ENCODE data around the gene CD96. TPM values are rescaled to one million over a fixed set of nuclear protein-coding genes. Genes with fewer than 3 reads are reported as not detected.

The CD96 gene
- total RNA-seq, 1 experiment from 2014 or later, result not detected

DNA sequence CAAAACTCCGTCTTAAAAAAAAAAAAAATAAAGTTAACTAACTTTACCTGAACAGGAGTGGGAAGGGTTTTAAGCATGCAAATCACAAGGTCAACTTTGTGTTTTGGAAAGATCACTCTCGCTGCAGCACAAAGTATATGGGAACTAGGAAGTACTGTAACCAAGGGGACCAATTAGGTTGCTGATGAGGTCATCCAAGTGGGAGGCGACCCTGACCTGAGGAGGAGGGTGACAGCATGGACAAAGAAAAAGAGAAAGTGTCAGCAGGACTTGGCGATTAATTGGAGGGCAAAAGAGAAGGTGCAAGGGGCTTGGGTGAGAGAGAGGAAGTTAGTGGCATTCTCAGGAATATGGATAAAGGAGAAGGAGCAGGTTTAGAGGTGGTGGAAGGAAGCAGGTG lies 142.6 kb downstream of the CD96 start:
- no peak for DNase-seq (ENCODE audit: low read depth)
- in situ Hi-C loops (cut with HindIII; ENCODE audit: low pct_unique_long_range_greater_than_20kb, low sequenced_read_pairs), result no loop called here

DNA sequence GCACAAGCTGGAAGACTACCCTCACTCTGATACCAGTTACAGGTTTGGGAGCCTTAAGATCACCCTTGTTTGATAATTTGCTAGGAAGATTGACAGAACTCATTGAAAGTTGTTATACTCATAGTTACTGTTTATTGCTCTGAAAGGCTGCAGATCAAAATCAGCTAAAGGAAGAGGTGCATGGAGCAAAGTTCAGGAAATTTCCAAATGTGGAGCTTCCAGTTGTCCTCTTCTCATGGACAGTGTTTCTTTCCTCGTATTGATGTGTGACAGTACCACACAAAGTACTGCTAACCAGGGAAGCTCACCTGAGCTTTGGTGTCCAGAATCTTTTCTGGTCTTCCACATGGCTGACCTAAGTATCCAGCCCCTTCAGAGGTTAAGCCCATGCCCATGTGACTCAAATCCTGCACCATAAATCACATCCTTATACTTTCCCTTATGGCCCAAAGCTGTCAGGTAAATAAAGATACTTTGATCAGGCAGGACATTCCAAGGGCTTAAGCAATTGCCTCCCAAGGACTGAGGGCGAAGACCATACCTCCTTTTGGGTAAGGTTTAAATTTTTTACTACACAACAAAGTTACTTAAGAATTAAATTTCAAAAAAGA lies 146.3 kb downstream of the CD96 start:
- in situ Hi-C loops (cut with HindIII; ENCODE audit: low pct_unique_long_range_greater_than_20kb, low sequenced_read_pairs), result no loop called here
- DNase-seq (ENCODE audit: low read depth), result no peak

DNA sequence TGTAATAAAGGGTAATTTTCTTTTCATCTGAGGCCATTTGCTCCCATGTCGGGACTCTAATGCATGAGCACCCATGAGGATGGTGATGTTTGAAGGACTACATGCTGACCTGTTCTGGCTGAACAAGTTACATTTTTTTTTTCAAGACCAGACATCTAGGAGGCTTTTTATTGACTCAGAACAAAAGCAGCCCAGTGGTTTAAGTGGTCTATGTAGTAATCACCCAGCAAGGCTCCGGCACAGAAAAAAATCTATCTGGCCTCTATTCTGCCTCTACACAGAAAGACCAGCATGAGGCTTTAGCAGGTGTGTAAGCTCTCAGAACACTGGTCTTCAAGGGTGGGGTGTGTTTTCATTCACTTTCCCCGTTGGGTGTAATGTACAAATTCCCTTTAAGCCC lies 148.2 kb downstream of the CD96 start:
- DNase-seq (ENCODE audit: low read depth), result no peak
- in situ Hi-C loops (cut with HindIII; ENCODE audit: low pct_unique_long_range_greater_than_20kb, low sequenced_read_pairs), result no loop called here

DNA sequence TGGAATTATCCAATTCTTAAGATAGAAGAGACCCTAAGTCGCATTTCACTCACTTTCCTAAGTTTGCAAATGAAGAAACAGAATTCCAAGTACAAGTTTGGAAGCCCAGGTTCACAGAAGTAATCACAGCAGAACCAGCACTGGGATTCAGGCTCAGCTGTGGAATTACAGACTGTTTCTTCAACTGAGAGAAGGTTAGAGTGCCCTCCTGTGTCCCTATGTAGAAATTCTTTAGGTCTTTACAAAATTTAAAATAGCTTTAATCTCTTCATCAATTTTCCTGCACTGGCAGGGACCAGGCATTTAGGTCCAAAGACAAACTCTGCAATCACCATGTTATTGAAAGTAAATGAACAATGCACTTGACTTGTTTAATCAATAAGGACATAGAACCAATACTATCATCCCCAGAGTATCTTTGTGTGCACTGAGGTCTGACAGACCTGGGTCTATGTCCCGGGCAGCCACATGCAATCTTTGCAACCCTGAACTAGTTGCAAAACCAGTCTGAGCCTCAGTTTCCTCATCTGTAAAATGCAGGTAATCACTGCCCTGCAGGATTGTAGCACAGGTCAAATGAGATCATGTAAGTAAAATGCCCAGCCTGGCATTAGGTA lies 149.4 kb downstream of the CD96 start:
- DNase-seq (ENCODE audit: low read depth), result peak; percentile 29
- in situ Hi-C loops (cut with HindIII; ENCODE audit: low pct_unique_long_range_greater_than_20kb, low sequenced_read_pairs), result no loop called here

DNA sequence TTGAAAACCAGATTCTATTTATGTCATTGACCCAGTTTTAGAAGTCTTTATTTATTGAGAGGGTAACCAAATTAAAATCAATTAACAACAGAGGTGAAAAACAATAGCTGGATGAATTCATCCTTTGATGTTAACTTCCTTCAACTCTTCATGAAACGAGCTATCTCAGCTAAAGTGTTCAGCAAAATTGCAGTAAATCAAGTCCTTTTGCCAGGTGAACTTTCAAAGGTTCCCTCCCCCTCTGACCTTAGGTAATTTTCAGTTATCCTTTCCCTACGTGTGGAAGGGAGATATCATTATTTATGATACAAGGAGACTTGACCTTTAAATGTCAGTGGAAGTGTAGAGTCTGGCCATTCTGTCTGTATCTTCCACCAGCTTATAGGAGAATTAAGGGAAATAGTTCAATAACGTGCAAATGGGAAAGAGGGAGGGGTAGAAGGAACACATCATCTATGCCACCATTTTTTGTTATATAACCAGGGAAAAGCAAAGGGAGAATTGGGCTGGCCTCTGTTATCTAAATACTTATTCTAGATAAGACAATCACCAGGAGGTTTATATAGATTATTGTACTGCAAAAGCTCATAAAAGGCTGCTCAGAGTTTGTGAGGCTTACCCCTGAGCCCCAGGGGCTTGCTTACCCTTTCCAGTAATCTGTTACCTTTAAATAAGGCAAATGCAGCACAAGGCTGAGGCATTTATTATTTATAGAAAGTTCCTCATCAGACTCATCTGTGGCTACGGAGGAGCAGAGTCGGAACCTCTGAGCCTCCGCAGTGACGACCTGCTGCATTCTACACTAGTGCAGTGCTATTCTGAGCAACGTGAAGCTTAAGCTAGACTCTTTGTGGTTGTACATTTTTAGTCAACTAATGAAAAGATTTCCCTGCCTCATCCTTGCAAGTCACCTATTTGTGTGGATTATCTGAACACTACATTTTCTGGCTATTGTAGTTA lies 150.9 kb downstream of the CD96 start:
- in situ Hi-C loops (cut with HindIII; ENCODE audit: low pct_unique_long_range_greater_than_20kb, low sequenced_read_pairs), result no loop called here

DNA sequence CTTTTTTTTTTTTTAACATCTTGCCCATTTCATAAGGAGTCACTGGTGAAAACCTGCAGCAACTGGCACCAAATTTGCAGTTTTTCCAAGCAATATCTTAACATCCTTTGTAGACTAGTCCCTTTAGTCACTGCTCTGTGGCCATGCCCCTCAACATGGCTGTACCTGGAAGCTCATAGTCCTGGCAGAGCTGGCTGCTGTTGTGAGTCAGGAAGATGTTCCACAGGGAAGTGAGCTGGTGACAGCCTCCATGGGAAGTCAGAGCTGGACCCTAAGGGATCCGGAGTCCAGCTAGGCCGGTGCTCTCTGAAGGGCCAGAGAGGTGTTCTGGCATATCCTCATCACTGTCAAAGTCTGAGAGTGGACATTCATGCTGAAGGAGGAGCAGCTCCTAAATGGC lies 152.5 kb downstream of the CD96 start:
- no peak for DNase-seq (ENCODE audit: low read depth)
- in situ Hi-C loops (cut with HindIII; ENCODE audit: low pct_unique_long_range_greater_than_20kb, low sequenced_read_pairs), result no loop called here

More for the DNA sequence above, 150.9 kb downstream of the CD96 start:
- no peak for DNase-seq (ENCODE audit: low read depth)

DNA sequence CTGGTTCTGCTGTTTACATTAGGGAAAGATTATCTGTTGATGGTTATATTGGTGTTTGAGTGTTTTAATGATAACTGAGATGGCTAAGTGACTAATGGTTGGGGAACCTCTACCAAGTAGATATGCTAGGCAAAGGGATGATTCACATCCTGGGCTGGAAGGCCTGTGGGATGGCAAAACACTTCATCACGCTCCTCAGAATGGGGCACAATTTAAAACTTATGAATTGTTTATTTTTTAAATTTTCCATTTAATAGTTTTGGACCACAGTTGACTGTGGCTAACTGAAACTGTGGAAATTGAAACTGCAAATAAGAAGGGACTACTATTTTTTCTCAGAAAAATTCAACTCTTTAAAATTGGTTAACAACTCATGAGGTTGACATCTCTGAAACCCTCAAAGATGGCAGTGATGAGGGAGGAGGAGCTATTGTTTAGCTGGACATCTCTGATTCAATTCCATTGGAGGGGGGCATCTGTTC lies 153.7 kb downstream of the CD96 start:
- in situ Hi-C loops (cut with HindIII; ENCODE audit: low pct_unique_long_range_greater_than_20kb, low sequenced_read_pairs), result no loop called here

DNA sequence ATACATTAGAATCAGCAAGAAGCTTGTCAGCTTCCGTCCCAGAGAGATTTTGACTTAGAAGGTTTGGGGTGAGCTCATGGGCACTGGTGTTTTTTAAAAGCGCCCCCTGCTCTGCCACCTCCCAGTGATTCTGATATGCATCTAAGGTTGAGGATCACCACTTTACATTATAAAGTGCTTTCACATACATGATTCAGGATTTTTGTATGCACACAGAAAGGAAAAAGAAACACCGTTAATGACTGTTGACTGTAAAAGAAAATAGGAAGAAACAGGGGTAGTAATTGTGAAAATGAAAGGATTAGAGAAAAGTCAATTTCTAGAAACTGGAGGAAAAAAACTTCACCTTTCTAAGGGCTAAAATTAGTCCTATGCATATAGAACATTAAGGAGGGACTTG lies 158.1 kb downstream of the CD96 start:
- DNase-seq (ENCODE audit: low read depth), result no peak
- in situ Hi-C loops (cut with HindIII; ENCODE audit: low pct_unique_long_range_greater_than_20kb, low sequenced_read_pairs), result no loop called here

More for the DNA sequence above, 153.7 kb downstream of the CD96 start:
- no peak for DNase-seq (ENCODE audit: low read depth)

DNA sequence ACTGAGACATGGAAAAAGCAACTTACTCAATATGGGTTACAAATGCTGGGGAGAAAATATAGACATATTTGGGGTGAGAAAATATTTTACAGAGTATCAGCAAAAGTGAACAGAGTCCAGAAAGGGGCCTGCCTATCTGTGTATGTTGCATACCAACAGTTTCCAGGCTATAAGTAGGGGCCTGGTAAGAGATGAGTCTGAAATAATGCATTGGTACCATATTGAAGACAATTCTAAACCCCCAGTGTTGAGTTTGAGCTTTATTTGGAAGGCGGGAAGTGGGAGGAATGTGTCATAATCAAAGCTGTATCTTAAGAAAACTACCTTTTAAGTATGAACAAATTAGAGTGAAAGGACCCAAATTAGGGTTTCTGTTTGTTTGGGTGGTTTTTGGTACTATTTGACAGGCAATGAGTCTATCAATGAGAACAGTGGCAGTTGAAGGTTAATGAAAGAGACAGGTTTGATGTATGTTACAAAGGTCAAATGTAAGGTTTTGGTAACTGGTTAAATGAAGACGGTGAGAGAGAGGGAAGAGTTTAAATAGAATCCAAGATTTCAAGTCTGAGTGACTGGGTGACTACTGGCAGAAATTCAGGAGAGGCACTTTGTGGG lies 159.4 kb downstream of the CD96 start:
- no peak for DNase-seq (ENCODE audit: low read depth)
- in situ Hi-C loops (cut with HindIII; ENCODE audit: low pct_unique_long_range_greater_than_20kb, low sequenced_read_pairs), result no loop called here

Other genes starting within 250 kb of the CD96 start
- 7.1 and 14.9 TPM in 2 replicates for gene ZBED2, start 53.1 kb downstream of the CD96 start, total RNA-seq (2014; rRNA removed; shearing (Covaris generic); ENCODE audit: low replicate concordance)
- gene PLCXD2, start 132.5 kb downstream of the CD96 start, total RNA-seq (2014; rRNA removed; shearing (Covaris generic); ENCODE audit: low replicate concordance), result 2.8 and 21.0 TPM in 2 replicates

All from Caki2 (cell line).